HG03045 (cell line): ENCODE results near the gene EIF5B.
"Not testable (repeated sequence)": the region's sequence is repeated elsewhere in the genome, so short reads cannot be mapped to it uniquely, and the experiment has no call there.

Experiments used
- ATAC-seq: cut with Tn5 transposase; IDR thresholded peaks from one replicate; pipeline ENCODE4 v1.9.1; 2021; ENCODE audit warnings: mild to moderate bottlenecking, moderate library complexity; ENCODE audit not compliant: unreplicated experiment

The EIF5B gene, protein sequence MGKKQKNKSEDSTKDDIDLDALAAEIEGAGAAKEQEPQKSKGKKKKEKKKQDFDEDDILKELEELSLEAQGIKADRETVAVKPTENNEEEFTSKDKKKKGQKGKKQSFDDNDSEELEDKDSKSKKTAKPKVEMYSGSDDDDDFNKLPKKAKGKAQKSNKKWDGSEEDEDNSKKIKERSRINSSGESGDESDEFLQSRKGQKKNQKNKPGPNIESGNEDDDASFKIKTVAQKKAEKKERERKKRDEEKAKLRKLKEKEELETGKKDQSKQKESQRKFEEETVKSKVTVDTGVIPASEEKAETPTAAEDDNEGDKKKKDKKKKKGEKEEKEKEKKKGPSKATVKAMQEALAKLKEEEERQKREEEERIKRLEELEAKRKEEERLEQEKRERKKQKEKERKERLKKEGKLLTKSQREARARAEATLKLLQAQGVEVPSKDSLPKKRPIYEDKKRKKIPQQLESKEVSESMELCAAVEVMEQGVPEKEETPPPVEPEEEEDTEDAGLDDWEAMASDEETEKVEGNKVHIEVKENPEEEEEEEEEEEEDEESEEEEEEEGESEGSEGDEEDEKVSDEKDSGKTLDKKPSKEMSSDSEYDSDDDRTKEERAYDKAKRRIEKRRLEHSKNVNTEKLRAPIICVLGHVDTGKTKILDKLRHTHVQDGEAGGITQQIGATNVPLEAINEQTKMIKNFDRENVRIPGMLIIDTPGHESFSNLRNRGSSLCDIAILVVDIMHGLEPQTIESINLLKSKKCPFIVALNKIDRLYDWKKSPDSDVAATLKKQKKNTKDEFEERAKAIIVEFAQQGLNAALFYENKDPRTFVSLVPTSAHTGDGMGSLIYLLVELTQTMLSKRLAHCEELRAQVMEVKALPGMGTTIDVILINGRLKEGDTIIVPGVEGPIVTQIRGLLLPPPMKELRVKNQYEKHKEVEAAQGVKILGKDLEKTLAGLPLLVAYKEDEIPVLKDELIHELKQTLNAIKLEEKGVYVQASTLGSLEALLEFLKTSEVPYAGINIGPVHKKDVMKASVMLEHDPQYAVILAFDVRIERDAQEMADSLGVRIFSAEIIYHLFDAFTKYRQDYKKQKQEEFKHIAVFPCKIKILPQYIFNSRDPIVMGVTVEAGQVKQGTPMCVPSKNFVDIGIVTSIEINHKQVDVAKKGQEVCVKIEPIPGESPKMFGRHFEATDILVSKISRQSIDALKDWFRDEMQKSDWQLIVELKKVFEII

DNA sequence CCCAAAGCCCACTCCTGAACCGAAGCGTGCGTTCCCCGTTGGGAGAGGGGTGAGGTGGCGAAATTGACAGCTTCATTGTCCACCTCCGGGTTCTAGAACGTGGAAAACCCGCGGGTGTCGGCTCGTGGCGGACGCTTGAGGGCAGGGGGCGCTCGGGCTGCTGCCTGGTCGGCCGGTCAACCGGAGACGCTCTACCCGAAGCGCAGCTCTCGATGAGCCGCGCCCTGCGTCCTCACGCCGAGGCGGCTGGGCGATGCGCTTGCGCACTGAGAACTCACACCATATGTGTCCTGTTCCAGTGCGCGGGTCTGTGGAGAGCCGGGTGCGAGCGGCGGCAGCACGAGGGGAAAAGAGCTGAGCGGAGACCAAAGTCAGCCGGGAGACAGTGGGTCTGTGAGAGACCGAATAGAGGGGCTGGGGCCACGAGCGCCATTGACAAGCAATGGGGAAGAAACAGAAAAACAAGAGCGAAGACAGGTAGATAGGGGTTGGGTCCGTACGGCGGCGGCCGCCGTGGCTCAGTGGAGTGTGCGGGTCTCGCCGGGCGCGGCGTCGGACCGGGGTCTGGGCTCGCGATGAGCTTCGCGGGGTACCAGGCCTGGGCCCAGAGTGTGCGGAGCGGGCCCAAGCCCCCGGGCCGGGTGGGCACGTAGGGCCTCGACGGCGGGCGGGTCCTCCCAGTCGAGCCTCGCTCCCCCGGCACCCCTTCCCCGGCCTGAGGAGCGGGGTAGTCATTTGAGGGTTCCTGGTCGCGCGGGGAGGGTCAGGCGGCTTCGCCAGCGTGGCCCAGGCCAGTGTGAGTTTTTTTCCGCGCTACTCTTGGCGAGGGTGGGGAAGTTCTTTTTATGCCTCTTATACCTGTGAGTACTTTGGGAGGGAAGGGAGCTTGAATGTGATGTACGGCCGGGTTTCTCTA, at the start of gene EIF5B:
Gene EIF5B (plus strand): TSS at position 277 of the 916 bp plus-strand sequence. CDS start 166 bp downstream, at position 443.
- ATAC-seq = peak; percentile 61

DNA sequence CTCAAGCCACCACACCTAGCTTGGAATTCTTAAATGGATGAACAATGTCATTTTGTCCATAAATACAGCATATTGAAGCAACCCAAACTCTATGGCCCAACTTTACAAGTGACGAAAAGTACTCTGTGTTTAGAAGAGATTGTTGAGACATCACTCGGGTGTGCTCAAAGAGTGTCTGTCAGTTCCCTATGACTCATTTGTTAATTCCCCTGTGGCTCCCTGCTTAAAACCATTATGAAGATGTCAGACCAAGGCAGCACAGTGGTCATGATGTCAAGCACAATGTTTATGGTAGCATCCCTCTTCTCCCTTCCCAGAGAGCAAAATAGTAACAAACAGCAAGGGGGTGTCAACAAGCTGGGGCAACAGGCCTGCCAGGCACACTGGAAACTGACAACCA, 39.2 kb upstream of the EIF5B start:
- ATAC-seq = no peak

DNA sequence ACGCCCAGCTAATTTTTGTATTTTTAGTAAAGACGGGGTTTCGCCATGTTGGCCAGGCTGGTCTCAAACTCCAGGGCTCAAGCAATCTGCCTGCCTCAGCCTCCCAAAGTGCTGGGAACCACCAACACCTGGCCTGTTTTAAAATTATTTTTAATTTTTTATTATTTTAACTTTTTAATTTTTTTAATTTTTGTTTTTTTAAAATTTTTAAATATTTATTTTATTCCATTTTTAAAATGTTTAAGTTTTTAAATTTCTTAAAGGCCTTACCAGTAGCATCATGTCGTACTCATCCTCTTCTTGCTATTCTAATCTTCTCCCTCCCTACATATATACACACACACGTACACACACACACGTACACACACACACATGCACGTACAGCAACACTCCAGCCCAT, 37.6 kb upstream of the EIF5B start:
- ATAC-seq = no peak

DNA sequence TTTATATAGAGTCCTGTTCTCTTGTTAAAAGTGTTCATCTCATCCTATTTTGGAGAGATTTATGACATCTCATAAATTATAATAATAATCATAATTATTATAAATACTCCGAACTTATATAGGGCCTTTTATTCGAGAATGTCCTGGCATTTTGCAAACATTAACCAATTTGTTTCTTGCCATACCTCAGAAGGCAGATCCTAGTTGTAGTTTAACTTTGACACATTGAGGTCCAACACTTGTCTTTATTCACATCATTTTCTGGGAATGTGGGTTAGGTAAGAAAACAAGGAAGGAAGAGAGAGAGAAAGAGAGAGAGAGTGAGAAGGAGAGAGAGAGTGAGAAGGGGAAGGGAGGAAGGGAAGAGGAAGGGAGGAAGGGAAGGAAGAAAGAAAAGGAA, 36.1 kb upstream of the EIF5B start, which contains the start of gene LYG1:
Gene LYG1 (minus strand): TSS at position 101 of the 400 bp plus-strand sequence. CDS start 5,527 bp downstream, outside the sequence.
- ATAC-seq = not testable (repeated sequence)

DNA sequence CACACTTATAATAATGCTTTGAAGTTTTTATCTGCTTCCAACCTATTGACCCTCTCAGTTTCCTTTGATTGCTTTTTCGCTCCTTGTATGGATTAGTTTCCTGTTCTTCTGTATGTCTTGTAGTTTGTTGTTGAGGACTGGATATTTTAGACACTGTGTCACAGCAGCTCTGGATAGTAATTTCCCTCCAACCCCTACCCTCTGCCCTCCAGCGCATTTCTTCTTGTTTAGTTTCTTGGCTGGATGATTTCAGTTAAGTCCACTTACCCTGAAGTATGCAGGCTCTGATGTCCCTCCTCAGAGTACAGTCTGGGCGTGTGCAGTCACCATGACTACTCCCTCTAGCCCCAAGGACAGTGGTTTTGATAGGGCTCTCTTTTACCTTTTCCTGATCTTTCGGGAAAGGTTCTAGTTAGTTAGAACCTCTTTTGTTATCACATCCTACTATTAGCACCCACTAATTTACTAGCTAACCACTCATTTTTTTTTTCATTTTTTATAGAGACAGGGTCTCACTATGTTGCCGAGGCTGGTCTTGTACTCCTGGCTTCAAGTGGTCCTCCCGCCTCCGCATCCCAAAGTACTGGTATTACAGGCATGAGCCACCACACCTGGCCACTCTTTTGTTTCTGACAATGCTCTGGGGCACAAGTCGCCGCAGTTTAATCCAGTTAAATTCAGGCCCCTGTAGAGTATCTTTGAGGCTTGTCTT, 19.9 kb upstream of the EIF5B start:
- ATAC-seq = no peak

DNA sequence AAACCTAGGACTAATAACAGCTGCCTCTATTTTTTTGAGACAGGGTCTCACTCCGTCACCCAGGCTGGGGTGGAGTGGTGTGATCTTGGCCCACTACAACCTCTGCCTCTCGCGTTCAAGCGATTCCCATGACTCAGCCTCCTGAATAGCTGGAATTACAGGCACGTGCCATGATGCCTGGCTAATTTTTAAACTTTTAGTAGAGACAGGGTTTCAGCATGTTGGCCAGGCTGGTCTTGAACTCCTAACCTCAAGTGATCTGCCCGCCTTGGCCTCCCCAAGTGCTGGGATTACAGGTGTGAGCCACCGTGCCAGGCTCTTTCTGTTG, 19.4 kb upstream of the EIF5B start:
- not testable (repeated sequence) for ATAC-seq

DNA sequence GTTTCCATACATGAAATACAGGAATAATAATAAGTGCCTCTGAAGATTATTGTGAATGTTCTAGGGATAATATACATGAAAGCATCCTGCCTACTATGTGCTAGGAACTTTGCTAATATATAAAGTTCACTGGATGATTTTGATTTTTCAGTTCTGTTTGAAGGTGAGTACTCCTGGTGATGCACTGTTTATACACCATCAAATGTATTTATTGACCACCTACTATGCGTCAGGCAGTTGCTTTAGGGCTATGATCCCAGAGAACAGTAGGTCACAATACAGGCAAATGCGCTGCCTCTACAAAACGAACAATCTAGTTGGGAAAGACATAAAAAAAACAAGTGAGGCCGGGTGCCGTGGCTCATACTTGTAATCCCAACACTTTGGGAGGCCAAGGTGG, 11.8 kb upstream of the EIF5B start:
- ATAC-seq = no peak

DNA sequence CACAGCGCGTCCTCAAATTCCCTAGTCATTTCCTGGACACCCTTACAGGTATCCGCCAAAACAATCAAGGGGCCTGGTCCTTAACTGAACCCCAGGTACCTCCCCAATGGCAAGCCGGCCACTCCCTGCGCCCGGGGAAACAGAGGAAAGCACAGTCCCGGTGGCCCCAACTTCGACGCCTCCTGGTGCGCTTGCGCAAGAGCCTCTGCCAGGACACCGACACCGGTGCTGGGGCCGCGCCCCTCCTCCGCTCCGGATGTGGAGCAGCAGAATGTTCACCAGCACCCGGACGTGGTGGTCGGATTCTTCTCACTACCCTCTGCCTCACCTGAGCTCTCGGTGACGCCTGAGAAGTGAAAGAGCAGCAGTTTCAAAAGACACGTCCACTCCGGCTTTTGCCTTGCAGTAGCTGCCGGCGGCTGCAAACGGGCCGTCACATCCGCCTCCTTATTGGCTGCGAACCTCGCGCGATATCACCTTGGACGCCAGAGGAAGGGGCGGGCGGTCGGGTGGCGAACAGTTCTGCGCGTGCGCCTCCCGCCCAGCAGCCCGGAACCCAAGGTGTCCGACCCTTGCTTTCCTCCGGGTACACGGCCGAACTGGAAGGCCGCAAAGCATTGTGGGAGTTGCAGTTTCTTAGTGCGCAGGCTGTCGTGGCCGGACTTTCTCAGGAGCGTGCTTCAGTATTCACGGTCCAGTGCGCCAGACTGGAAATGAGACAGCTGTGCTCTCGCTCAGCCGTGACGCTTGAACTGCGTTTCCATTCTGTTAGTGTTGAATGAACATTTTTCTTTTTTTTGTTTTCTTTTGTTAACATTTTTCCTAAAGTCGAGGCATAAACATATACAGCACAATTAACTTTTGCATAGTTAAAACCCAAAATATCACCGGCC, 1.0 kb upstream of the EIF5B start, which contains the start of gene TXNDC9:
Gene TXNDC9 (minus strand): TSS at position 423 of the 893 bp plus-strand sequence. CDS start 3,123 bp downstream, outside the sequence.
- peak; percentile 83 for ATAC-seq

DNA sequence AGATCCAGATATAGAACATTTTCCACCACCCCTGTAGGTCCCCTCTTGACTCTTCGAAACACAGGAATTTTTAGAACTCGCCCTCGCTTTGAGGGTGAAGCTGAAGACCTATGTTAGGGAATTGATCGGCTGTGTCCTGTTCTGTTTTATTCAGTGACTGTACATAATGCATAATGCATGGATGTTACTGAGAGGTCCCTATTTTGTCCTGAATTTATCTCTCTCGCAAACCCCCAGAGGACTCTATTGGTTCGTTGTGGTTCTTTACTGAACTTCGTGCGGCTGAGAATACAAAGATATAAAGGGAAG, 431 bp upstream of the EIF5B start:
- peak; percentile 5 for ATAC-seq

DNA sequence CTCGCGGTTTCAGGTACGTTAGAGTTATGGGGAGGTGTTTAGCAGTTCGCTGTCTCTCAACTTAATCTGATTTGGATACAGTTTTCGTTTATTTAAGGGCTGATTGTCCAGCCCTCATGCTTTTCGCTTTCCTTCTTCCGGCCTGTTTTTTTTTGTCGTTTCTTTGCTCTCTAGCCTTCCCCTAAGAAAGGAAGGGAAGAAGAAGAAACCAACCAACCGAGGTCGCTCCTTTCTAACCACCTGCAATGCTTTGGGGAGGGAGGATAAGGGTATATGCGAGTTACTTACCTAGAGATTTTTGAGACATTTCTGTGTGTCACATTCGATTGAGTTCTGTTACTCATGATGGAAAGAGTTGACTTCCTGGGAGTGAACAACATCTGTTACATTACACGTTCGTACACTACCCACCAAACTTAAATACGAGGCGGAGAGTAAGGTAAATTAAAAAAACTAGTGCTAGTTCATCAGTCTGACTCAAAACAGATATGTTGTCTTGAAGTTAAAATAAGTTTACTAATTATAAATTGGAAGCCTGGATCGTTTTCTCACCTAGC, 918 bp downstream of the EIF5B start:
- no peak for ATAC-seq

DNA sequence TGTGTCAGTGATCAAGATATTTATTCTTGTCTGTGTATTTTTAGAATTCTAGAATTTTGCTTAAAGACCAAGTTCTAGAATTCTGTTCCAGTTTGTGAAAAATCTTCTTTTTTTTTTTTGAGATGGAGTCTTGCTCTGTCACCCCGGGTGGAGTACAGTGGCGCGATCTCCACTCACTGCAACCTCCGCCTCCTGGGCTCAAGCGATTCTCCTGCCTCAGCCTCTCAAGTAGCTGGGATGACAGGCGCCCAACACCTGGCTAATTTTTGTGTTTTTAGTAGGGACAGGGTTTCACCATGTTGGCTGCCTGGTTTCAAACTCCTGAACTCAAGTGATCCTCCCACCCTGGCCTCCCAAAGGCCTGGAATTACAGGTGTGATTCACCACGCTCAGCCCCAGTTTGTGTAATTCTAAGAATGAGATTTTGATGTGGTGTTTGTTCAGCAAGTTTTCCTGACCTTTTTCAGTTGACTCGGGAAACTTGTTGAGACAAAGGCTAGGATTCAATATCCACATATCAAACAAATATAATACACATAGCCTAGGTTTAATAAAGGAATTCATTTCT, 3.6 kb downstream of the EIF5B start:
- ATAC-seq = no peak

DNA sequence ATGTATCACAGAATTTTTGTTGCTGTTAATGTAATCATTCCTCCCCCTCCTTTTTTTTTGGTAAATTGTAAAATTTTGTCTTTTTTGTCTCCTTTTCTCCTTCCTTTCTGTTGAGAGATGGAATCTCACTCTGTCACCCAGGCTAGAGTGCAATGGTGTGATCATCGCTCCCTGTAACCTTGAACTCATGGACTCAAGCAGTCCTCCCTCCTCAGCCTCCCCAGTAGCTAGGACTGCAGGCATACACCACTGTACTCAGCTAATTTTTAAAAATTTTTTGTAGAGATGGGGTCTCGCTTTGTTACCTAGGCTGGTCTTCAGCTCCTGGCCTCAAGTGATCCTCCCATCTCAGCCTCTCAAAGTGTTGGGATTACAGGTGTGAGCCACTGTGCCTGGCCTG, 5.3 kb downstream of the EIF5B start:
- no peak for ATAC-seq

DNA sequence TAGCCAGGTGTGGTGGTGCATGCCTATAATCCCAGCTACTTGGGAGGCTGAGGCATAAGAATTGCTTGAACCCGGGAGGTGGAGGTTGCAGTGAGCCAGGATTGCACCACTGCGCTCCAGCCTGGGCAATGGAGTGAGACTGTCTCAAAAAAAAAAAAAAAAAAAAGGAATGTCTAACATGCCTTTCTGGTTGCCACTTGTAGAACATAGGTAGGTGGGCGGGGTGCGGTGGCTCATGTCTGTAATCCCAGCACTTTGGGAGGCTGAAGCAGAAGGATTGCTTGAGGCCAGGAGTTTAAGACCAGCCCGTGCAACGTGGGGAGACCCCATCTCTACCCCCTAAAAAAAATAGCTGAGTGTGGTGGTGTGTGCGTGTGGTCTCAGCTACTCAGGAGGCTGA, 8.3 kb downstream of the EIF5B start:
- ATAC-seq = not testable (repeated sequence)

DNA sequence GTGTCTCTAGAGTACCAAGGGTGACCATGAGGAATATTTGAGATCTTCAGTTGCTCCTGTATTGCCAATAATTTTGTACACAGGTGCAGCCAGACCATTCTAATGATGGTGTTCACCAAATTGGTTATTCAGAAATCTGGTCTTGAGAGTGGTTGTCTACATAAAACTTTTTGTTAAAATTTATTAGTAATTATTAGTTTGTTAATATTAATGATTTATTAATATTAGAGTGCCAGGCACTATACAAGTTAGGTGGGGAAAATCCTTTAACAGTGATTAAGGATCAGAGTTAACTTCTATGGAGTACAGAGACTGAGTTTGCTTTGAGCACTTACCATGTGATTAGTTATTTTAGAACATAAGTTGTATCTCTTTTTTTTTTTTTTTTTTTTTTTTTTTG, 9.0 kb downstream of the EIF5B start:
- ATAC-seq = no peak

DNA sequence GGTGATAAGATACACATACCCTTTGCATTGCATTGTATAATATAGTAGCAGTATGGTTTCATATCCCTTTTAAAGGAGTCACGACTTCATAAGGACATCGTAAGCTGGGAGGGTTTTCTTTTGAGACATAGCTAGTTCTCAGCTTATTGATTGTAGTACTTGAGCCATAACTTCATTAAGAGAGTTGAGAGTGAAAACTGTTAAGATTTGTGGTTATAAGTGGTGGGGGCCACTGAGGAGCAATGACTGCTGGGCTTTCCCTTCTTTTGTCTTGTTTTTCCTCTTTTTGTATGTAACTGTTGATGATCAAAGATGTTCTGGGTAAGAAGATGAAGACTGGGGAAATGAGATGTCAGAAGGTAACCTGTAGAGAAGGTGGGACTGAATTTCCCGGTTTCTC, 11.0 kb downstream of the EIF5B start:
- ATAC-seq = no peak

DNA sequence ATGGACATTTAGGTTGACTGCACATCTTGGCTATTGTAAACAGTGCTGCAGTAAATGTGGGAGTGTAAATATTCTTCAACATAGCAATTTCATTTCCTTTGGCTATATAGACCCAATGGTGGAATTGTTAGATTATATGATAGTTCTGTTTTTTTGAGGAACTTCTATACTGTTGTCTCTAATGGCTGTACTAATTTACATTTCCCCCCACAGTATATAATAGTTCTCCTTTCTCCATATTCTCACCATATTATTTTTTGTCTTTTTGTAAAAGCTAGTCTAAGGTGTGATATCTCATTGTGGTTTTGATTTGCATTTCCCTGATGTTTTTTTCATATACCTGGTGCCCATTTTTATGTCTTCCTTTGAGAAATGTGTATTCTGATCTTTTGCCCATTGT, 13.0 kb downstream of the EIF5B start:
- no peak for ATAC-seq

DNA sequence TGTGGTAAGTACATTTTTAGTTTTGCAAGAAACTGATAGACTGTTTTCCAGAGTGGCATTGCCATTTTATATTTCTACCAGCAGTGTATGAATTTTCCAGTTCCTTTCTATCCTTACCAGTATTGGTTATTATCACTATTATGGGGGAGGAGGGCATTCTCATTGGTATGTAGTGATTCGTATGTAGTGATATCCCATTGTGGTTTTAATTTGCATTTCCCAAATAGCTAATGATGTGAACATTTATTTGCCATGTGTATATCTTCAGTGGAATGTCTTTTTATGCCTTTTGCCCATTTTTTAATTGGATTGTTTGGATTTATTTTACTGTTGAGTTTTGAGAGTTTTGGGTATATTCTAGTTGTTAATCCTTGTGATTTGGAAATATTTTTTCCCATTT, 16.9 kb downstream of the EIF5B start:
- no peak for ATAC-seq

DNA sequence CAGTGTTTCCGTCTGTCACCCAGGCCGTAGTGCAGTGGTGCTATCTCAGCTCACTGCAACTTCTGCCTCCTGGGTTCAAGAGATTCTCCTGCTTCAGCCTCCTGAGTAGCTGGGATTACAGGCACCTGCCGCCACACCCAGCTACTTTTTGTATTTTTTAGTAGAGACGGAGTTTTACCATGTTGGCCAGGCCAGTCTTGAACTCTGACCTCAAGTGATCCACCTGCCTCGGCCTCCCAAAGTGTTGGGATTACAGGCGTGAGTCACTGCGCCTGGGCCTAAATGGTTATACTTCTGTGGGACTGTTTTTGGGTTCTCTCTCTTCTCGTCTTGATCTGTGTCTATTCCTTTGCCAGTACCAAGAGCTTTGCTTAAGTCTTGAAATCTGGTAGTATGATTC, 17.6 kb downstream of the EIF5B start:
- not testable (repeated sequence) for ATAC-seq
